NK-92 (cell line): ENCODE data around the gene AMN.

Experiments used
- DNase-seq: peaks from one replicate; lab custom pipeline; 2025; ENCODE audit not compliant: unreplicated experiment; lab: John Stamatoyannopoulos, UW

The AMN gene

DNA sequence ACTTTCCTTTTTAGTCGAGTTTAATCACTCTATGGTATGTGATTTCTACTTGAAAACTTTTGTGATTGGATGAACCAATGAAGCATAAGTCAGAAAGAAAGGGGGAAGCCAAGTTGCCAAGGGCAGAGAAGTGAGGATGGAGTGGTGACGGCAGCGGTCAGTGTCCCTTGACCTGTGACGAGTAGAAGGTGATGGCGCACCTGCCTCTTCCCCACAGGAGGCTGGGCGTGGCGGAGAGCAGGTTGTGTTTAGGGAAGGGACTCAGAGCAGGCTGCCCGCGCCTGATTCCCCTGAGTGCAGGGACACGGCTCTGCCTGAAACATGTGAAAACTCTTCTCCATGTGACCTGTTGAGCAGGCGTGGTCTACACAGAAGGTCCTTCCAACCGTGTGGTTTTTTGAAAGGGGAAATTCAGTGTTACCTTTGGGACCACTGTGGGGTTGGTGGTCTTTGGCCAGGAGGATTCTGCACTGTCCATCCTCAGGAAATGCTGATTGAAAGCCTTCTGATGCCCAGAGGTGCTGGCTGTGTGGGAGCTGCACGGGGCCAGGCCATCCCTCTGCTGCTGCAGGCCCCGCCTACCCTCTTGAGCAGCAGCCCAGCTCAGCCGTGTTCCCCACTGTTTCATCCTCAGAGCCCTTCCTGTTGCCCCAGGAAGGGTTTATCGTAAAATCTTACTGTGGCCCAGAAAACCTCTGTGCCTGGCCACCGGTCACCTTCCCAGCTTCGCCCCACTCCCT is 23.5 kb upstream of the AMN start:
- no peak for DNase-seq

DNA sequence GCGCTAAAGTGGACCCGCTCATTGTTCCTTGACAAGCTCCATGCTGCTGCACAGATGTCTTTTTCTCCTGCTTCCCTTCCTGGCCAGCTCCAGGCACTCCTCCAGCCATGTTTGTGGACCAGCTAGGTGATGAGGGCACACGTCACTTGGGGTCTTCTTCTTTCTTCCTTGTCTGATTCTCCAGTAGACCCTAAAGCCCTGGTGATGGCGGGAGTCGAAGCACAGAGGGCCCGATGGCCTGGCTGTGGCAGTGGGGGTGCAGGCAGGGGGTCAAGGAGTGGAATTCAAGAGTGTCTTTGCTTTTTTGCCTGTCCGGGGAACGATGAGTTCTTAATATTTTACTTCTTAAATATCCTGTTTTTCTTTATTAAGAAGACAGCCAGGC is 23.0 kb upstream of the AMN start:
- no peak for DNase-seq

DNA sequence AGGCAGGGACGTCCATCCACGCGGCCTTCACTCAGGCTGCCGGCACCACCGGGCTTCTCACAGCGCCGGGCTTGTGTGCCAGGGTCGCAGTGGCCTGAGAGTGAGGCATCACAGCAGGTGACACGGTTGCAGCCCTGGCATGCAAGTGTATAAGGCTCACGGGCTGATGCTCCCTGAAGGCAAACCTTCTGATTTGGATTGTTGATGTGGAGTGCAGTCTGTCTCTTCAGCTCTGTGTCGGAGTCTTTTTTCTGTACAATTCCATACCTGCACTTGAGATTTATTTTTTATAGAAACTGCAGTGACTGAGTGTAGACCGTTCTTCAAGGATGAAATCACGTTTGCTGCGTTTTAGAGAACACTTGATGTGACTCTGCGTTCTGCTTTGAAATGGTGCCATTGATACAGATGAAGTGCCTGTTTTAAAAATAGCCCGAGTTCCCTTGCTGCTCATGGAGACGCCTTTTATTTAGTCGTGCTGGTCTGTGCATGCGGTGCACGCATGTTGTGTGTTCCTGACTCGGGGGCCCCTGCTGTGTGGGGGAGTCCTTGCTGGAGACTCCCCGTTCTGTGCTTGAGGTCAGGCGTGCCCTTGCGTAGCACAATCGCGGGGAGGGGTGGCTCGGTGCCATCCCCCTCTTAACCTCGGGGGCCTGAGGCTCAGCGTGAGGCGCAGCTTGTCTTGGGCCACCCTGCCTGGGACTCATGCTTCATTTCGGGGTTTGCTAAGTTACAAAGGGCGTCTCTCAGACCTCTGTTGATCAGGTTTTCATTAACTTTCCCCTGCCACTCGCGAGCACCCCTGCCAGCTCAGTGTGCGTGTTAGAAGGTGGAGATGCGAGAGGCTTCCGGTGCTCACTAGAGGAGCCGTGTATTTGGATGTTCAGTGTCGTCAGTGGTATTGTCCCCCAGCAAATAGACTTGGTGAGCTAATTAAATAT is 21.6 kb upstream of the AMN start:
- DNase-seq = no peak

DNA sequence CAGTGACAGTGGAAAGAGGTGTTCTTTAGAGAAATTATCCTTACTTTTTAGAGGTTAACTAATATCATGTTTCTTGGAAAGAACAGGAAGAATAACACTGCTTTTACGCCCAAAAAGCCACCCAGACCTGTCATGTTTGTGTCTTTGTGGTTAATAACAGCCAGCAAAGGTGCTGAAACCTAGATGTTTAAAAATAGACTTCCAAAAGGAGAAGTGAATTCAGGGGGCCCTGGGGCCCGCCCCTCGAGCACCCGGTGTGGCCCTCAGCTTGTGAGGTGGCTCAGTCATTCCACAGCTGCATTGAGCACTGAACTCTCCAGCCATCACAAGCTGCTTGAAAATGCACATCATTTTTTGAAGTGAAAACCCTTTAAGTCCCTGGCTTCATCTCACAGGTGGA is 20.8 kb upstream of the AMN start:
- no peak for DNase-seq

DNA sequence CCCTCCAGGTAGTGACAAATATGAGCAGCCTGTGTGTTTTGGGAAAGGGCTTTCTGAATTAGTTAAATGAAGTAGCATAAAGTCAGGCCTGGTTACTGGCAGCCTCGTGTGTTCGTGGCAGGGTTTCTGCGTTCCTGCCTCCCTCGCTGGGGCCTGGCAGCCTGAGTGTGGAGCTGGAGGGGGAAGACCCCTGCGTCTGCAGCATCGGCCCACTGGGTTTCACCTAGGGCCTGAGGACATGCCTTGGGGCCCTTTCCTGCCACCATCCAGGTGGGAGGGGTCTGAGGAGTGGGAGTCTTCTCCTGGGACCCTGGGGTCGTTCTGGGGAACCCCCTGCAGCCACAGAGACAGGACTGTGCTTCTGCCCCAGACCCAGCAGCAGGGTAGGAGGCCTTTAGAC is 20.4 kb upstream of the AMN start:
- DNase-seq = no peak

- no peak for DNase-seq
Observed at GRCh38 chr14:102902523-102903247, 19.8 kb upstream of the AMN start.

GRCh38 chr14:102903248-102903888 is 19.1 kb upstream of the AMN start:
- no peak for DNase-seq

GRCh38 chr14:102903889-102904512 is 18.5 kb upstream of the AMN start:
- no peak for DNase-seq

DNA sequence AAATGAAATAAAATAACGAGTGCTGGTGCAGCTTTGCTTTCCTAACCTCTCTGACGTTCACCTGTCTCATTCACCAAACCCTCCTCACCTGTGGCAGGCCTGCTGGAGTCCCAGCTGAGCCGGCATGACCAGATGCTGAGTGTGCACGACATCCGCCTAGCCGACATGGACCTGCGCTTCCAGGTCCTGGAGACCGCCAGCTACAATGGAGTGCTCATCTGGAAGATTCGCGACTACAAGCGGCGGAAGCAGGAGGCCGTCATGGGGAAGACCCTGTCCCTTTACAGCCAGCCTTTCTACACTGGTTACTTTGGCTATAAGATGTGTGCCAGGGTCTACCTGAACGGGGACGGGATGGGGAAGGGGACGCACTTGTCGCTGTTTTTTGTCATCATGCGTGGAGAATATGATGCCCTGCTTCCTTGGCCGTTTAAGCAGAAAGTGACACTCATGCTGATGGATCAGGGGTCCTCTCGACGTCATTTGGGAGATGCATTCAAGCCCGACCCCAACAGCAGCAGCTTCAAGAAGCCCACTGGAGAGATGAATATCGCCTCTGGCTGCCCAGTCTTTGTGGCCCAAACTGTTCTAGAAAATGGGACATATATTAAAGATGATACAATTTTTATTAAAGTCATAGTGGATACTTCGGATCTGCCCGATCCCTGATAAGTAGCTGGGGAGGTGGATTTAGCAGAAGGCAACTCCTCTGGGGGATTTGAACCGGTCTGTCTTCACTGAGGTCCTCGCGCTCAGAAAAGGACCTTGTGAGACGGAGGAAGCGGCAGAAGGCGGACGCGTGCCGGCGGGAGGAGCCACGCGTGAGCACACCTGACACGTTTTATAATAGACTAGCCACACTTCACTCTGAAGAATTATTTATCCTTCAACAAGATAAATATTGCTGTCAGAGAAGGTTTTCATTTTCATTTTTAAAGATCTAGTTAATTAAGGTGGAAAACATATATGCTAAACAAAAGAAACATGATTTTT is 17.1 kb upstream of the AMN start:
- DNase-seq = no peak

DNA sequence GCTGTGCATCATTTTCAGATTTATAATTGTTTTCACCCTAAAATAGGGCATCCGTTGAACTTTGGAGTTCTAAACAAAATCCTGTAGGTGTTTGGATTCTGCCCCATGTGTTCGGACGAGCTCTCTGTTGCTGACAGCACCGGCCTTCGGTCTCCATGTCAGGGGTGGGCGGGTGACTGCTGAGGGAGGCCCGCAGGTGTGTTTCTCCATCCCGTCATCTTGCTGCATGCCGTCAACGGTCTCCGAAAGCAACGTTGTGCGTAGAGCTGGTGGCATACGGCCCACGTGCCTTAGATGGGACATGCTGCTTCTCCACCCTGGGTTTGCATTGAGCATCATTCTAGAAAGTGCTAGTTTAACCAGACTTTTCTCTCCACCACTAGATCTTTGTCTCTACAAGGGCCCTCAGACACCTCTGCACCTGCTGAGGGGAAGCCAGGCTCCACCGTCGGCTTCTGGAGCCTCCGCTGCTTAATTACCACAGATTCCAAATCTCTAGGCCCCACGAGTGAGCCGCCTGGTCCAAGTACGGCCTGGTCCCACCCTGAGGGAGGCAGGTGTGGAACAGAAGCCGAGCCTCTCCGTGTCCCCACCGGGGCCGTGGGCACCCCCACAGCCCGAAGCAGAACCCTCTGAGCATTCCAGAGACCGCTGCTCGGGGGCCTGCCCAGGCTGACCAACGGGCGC is 15.7 kb upstream of the AMN start:
- no peak for DNase-seq

DNA sequence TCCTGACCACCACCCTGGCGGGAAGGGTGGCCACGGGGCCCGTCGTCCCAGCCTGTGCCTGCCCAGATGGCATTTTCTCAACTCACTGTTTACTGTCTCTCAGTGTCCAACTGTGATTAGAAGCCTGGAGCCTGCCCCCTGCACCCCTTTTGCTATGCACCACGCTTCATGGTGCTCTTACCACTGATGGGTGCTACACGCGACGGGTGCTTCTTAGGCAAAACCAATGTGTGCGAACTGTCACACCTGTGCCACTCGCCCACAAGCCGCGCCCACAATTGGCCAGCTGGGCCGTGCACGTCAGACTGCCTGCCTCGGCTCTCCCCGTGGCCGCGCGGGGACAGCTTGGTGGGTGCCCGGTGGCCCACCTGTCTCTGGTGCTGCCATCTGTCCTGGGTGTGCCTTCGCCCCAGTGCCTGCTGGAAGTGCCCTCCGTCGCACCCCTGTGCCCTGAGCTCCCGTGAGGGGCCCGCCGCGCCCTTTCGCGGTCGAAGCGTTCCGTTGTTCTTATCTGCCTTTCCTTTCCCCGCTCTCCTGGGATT is 15.1 kb upstream of the AMN start:
- DNase-seq = no peak

DNA sequence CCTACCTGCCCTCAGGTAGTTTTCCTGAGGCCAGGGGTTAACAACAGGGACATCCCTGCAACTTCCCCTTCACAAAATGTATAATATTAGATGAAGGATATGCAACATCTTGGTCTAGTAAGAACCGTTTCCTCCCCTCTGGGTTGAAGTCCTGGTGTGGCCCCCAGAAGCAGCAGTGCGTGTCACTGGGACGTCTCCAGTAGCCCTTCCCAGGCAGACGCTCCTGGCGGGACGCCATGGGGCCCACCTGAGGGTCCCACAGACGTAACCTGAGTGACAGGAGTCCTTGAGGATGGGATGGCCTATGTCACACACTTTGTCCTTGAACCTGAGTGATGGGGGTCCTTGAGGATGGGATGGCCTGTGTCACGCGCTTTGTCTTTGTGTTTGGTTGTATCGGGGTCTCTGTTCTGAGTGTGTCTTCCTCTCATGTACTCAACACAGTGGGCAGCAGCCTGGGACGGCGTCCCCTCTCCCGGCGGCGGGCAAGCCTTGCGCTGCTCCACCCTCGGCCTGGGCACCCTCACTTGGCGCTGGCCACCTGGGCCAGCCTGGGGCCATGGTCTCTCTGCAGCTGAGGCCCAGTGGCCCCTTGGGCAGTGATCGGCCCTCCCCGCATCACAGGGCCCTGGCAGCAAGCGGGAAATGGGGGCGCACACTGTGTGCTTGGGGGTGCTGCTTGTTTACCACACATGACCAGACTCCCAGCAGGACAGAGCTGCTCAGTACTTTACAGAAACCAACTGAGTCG is 14.3 kb upstream of the AMN start:
- no peak for DNase-seq

- no peak for DNase-seq
Observed at GRCh38 chr14:102908766-102909455, 13.6 kb upstream of the AMN start.

DNA sequence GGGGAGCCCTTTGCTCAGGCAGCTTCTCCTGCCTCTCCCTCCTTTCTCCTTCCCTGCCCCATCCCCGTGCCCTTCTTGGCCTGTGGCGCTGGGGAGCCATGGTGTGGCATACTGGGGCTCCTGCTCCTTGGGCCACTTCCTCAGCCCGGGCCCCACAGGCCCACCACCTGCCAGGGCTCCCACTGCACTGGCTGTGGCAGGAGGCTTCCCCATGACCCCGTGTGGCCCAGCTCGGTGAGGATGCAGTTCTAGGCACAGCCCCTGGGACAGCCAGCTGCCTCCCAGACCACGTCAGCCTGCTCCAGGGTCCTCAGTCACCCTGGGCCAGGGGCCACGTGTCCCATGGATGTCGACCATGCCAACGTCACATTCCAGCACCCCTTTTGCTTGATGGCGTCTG is 13.0 kb upstream of the AMN start:
- no peak for DNase-seq

- DNase-seq = no peak
Observed at GRCh38 chr14:102909911-102910310, 12.6 kb upstream of the AMN start.

DNA sequence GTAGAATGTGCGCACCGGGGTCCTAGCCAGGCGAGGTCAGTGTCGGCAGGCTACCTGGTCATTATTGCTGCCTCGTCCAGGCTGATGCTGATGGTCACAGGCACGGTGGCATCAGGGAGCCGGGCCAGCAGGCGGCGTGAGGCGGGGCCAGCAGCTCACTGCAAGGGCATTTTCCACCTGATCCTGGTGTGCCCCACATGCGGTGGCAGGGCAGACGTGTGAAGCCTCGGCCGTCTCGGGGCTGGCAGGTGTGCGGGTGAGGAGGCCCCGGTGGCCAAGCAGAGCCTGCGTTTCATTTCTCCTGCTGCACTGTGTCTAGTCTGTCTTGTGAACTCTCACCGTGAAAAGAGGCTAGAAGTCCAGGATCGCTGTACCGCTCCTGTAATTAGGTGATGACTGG is 12.0 kb upstream of the AMN start:
- DNase-seq = no peak

DNA sequence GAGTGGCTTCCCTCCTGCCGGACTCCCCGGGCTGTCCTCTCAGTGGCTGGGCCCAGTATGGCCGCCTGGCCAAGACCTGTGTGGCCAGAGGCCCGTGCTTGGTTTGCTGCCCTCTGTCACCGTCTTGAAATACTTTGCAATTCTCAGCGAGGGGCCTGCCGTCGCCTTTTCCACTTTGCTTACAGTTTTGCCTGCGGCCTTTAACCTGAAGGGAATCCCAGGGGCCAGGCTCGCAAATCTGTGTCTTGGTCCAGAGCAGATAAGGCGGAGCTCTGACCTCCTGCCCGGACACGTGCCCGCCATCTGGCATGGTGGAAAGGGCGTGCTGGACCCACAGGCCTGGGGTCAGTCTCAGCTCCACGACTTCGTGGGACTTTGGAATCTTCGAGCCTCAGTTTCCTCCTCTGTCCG is 10.9 kb upstream of the AMN start:
- DNase-seq = no peak
